ENCODE results near the gene COX14.

COX14 gene

DNA sequence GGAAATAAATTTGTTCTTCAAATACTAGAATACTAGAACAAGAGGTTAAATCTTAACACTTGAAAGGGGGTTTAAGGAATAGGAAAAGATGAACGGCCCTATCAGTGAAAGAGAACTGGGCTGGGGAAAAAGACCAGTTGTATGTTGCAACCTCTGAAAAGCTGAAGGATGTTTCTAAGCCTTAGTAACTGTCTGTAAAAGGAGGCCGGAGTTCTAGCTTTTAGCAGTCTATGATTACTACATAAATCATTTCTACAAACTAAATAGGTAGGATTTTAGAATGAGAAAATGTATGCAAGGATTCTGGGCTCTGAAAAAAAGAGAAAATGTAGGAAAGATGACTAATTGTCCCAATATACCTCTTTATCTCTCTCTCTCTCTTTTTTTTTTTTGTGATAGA, 50.2 kb downstream of the COX14 start:
- DNase-seq: no peak

GRCh38 chr12:50164963-50165362, 52.9 kb downstream of the COX14 start:
- no peak for DNase-seq

GRCh38 chr12:50166799-50167048, 54.7 kb downstream of the COX14 start:
- no peak for DNase-seq

DNA sequence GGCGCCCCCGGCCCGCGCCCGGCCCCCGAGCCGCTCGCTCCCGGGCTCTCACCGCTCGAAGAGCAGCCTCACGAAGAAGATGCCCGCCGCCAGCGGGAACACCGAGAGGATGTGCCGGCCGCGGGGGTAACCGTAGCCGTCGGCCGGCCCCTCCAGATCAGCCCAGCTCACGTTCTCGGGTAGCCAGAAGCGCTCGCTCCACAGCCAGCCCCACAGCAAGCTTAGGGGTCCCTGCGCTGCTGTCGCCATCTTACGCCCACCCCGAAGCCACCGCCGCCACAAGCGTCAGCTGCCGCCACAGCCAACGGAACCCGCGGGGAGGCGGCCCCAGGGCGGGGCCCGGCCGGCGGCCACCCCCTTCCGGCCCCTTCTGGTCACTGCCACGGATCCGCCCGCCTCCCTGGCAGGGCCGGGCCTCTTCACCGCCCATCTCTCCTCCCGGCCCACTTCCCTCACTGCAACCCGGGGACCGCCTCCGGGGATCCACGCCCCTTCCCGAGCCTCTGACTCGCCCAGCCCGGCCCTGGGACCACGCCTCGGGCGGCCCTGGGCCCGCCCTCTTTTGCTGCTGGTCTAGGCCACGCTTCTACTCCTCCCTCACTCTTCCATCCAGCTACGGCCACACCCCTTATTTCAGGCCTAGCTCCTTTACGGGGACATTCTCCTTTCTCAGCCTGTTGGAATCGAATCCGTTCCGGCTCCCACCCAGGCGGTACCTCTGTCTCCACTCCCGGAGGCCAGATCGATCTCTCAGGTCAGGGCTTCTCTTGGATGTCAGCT, 55.2 kb downstream of the COX14 start, which contains the start of gene CERS5:
Gene CERS5, minus strand, starts transcription at position 321 of the 780 bp plus-strand sequence. Its CDS starts 72 bp downstream, at position 249.
- DNase-seq: peak; percentile 95

All from NCI-H2107 (cell line).